ENCODE measurements around the gene GPANK1. TPM values are rescaled to one million over a fixed set of nuclear protein-coding genes. Genes with fewer than 3 reads are reported as not detected.

GPANK1 gene
- total RNA-seq, 1 donor, result 23.9 TPM

DNA sequence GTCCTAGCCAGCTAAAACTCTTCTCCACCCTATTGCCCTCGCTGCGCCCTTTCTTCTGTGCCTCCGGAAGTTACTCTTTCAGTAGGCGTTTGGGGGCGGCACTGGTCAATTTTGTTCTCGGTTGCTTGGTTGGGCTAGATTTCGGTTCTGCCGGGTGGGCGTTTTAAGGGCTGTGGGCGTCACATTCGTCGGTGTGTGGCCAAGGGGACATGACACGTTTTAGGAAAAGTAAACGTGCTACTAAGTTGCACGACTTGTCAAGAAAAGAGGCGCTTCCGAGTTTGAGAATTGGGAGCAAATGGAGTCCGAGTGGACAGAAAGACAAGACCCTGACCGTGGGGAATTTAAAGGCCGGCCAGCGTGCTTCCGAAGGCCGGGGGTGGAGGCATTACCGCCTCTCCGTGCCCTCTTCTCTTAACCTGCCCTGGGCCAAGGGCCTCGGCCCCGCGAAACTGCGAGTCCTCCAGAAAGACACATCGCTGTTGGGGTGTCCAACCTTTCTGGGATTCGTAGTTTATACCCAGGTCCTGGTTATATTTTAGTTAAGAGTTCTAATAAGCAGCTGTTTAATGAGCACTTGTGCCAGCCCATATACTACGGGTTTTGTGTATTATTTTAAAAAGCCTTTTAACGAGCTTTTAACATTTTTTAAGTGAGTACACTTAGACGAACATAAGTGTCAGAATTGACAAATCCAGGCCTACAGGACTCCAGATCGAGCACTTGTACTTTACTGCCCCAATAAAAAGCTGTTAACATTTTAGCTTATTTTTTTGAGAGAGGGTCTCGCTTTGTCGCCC, 11.7 kb downstream of the GPANK1 start:
- peaks cover 14% of the 10 kb centered on the region for H4K20me1 ChIP-seq (ENCODE audit: insufficient read depth, low read length)
- peak overlapping the region; percentile 99 for H3K27ac ChIP-seq (ENCODE audit: low read depth, low read length)
- DNase-seq (ENCODE audit: insufficient read length, low spot score, missing footprints), result peak; percentile 98
- no peaks in the 10 kb centered on the region for H3K27me3 ChIP-seq (ENCODE audit: insufficient read depth, low read length)
- H3K79me2 ChIP-seq (ENCODE audit: insufficient read depth, low read length), result peaks cover 73% of the 10 kb centered on the region
- TF ChIP-seq, protein P1, sequence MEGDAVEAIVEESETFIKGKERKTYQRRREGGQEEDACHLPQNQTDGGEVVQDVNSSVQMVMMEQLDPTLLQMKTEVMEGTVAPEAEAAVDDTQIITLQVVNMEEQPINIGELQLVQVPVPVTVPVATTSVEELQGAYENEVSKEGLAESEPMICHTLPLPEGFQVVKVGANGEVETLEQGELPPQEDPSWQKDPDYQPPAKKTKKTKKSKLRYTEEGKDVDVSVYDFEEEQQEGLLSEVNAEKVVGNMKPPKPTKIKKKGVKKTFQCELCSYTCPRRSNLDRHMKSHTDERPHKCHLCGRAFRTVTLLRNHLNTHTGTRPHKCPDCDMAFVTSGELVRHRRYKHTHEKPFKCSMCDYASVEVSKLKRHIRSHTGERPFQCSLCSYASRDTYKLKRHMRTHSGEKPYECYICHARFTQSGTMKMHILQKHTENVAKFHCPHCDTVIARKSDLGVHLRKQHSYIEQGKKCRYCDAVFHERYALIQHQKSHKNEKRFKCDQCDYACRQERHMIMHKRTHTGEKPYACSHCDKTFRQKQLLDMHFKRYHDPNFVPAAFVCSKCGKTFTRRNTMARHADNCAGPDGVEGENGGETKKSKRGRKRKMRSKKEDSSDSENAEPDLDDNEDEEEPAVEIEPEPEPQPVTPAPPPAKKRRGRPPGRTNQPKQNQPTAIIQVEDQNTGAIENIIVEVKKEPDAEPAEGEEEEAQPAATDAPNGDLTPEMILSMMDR (IDR thresholded peaks at IDR 0.05; ENCODE audit: extremely low read depth, low read depth, low read length), result peak; percentile 6
- peak overlapping the region; percentile 88 for H2AFZ ChIP-seq (ENCODE audit: low read length)
- H3K36me3 ChIP-seq (ENCODE audit: insufficient read depth, low read length), result peaks cover 27% of the 10 kb centered on the region
- H3K4me3 ChIP-seq (ENCODE audit: insufficient read depth, low read length), result peak overlapping the region; percentile 95
- no peaks in the 10 kb centered on the region for H3K9me3 ChIP-seq (ENCODE audit: low read depth, low read length)
- H3K4me1 ChIP-seq (ENCODE audit: insufficient read depth, low read length), result peaks cover 21% of the 10 kb centered on the region
- H3K4me2 ChIP-seq (ENCODE audit: insufficient read depth, low read length), result peak overlapping the region; percentile 92

DNA sequence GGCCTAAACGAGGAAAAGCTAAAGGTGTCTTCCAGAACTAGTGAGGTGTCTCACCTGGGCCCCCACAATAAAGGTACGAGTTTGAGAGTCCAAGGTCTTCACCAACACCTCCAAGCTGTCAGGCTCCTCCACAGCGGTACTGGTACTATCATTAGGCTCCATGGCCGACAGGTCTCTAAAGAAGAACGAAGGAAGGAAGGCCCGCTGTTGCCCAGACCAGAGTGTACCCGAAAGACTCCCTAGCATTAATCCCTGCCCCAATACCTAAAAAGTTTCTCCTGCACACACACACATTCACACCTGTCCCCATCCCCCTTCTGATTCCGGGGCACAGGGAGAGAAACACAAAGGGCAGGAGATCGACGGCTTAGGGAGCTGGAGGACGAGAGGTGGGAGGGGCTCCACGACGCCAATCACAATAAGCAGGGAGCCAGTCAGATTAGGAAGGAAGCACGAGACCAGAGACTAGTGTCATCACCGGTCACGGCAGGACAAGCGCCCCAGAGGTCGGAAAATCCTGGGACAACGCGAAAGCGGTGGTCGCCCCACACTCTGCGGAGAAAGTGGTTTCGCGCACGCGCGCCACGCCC, 13.1 kb downstream of the GPANK1 start:
- Histone ChIP-seq H4K20me1 (ENCODE audit: insufficient read depth, low read length) (peaks cover 8% of the 10 kb centered on the region), H3K79me2 (ENCODE audit: insufficient read depth, low read length) (peaks cover 65% of the 10 kb centered on the region), H3K4me3 (ENCODE audit: insufficient read depth, low read length) (peak overlapping the region; percentile 95), H3K36me3 (ENCODE audit: insufficient read depth, low read length) (peaks cover 26% of the 10 kb centered on the region), H3K4me2 (ENCODE audit: insufficient read depth, low read length) (peak overlapping the region; percentile 92), H3K9me3 (ENCODE audit: low read depth, low read length) (no peaks in the 10 kb centered on the region), H3K27ac (ENCODE audit: low read depth, low read length) (peak overlapping the region; percentile 99), H2AFZ (ENCODE audit: low read length) (peak overlapping the region; percentile 88), H3K4me1 (ENCODE audit: insufficient read depth, low read length) (peaks cover 19% of the 10 kb centered on the region), H3K27me3 (ENCODE audit: insufficient read depth, low read length) (no peaks in the 10 kb centered on the region)
- DNase-seq (ENCODE audit: insufficient read length, low spot score, missing footprints), result peak; percentile 97
- TF ChIP-seq, protein P1 (IDR thresholded peaks at IDR 0.05; ENCODE audit: extremely low read depth, low read depth, low read length), result no peak

DNA sequence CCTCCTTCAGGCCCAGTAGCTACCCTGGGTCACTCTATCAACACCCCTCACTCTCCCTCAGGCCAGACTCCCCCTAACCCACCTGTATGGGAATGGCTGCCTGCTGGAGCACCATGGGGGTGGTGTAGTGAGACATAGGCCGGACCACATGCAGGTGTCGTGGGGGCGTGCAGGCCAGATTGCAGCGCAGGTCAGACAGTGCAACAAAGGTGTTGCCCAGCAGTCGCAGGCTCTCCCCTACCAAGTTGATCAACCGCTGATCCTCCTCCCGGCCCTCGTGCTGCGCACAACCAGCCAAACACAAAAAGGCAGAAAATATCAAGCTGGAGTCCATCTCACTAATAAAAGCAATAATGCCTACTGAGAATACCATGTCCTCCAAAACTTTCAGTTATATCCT, 19.5 kb downstream of the GPANK1 start:
- H3K27ac ChIP-seq (ENCODE audit: low read depth, low read length), result no peak overlapping the region
- peaks cover 8% of the 10 kb centered on the region for H4K20me1 ChIP-seq (ENCODE audit: insufficient read depth, low read length)
- H2AFZ ChIP-seq (ENCODE audit: low read length), result no peak overlapping the region
- no peak overlapping the region for H3K4me3 ChIP-seq (ENCODE audit: insufficient read depth, low read length)
- no peaks in the 10 kb centered on the region for H3K9me3 ChIP-seq (ENCODE audit: low read depth, low read length)
- peak; percentile 59 for DNase-seq (ENCODE audit: insufficient read length, low spot score, missing footprints)
- H3K36me3 ChIP-seq (ENCODE audit: insufficient read depth, low read length), result peaks cover 81% of the 10 kb centered on the region
- peaks cover 23% of the 10 kb centered on the region for H3K79me2 ChIP-seq (ENCODE audit: insufficient read depth, low read length)
- no peak overlapping the region for H3K4me2 ChIP-seq (ENCODE audit: insufficient read depth, low read length)
- no peaks in the 10 kb centered on the region for H3K4me1 ChIP-seq (ENCODE audit: insufficient read depth, low read length)
- TF ChIP-seq, protein P1 (IDR thresholded peaks at IDR 0.05; ENCODE audit: extremely low read depth, low read depth, low read length), result no peak
- no peaks in the 10 kb centered on the region for H3K27me3 ChIP-seq (ENCODE audit: insufficient read depth, low read length)

DNA sequence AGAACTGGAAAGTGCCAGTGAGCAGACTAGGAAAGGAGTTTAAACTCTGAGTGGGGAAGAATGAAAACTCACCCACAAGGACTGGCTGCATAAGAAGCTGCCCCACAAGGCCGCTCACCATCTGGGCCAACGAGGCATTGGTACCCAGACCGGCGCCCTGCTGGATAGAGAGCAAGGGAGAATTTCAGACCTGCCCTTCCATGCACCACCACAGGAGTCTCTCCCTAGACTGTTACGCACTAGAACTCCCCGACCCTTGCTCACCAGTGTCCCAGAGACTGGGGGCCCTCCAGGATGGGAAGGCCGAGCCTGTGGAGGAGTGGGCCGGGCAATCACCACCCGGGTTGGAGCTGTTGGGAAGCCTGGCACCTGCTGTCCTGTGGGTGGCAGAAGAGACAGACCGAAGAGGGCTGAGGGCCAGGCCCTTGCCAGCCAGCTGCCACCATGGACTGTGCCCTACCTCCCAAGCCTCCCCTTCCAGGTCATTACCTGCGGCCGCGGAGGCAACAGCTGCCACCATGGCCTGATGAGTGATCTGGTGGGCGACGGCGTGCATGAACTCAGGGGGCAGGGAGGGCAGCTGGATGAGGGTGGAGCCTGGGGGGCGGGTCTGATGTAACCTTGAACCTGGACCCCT, 20.9 kb downstream of the GPANK1 start:
- DNase-seq (ENCODE audit: insufficient read length, low spot score, missing footprints), result peak; percentile 80
- H3K79me2 ChIP-seq (ENCODE audit: insufficient read depth, low read length), result peaks cover 10% of the 10 kb centered on the region
- no peaks in the 10 kb centered on the region for H3K27me3 ChIP-seq (ENCODE audit: insufficient read depth, low read length)
- H4K20me1 ChIP-seq (ENCODE audit: insufficient read depth, low read length), result peaks cover 6% of the 10 kb centered on the region
- no peak overlapping the region for H3K27ac ChIP-seq (ENCODE audit: low read depth, low read length)
- H3K4me3 ChIP-seq (ENCODE audit: insufficient read depth, low read length), result no peak overlapping the region
- no peak overlapping the region for H3K4me2 ChIP-seq (ENCODE audit: insufficient read depth, low read length)
- no peak overlapping the region for H2AFZ ChIP-seq (ENCODE audit: low read length)
- no peaks in the 10 kb centered on the region for H3K9me3 ChIP-seq (ENCODE audit: low read depth, low read length)
- peaks cover 86% of the 10 kb centered on the region for H3K36me3 ChIP-seq (ENCODE audit: insufficient read depth, low read length)
- H3K4me1 ChIP-seq (ENCODE audit: insufficient read depth, low read length), result peaks cover 7% of the 10 kb centered on the region
- TF ChIP-seq, protein P1 (IDR thresholded peaks at IDR 0.05; ENCODE audit: extremely low read depth, low read depth, low read length), result no peak

Data from osteoblast (primary cell).